Measurements from ENCODE around the gene PARN. TPM values are rescaled to one million over a fixed set of nuclear protein-coding genes. Genes with fewer than 3 reads are reported as not detected.

PARN gene
- total RNA-seq, 1 experiment from 2014 or later = 56.2 TPM

DNA sequence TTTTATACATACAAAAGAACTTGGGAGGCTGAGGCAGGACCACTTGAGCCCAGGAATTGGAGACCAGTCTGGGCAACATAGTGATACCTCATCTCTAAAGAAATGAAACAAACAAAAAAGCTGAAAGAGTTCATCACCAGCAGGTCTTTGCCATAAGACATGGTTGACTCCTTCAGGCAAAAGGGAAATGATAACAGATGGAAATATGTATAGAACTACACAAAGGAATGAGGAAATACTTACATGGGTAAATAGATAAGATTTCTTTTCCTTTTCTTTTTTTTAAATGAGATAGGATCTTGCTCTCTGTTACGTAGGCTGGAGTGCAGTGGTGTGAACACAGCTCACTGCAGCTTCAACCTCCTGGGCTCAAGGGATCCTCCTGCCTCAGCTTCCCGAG, 165.3 kb downstream of the PARN start:
- H3K4me1 Mint-ChIP-seq = peaks cover 10 to 12% of the 10 kb centered on the region in 2 experiments
- no peaks in the 10 kb centered on the region for H3K79me2 ChIP-seq (ENCODE audit: insufficient read depth, low read length)
- H4K91ac ChIP-seq (ENCODE audit: insufficient read length, low read depth, low read length) = no peak overlapping the region
- no peaks in the 10 kb centered on the region for H3K27me3 ChIP-seq (ENCODE audit: insufficient read depth, low read length)
- no peaks in the 10 kb centered on the region for H3K9me3 ChIP-seq (ENCODE audit: control insufficient read depth, low read depth, low read length)
- no peaks in the 10 kb centered on the region for H4K20me1 ChIP-seq (ENCODE audit: control insufficient read depth, insufficient read depth, insufficient read length)
- H4K5ac ChIP-seq (ENCODE audit: insufficient read length, low read depth, low read length) = no peak overlapping the region
- no peak overlapping the region for H2AFZ ChIP-seq (ENCODE audit: low read length)
- no CpG with 5 or more reads among the region's 2 CpGs for WGBS (ENCODE audit: extremely low coverage, insufficient read length, low lambda C conversion rate)
- no peak overlapping the region for H3K4me3 Mint-ChIP-seq
- no peak overlapping the region for H2BK12ac ChIP-seq (ENCODE audit: insufficient read length, low read depth, low read length)
- H3K4ac ChIP-seq (ENCODE audit: low read depth, low read length) = no peak overlapping the region
- TF ChIP-seq, protein P1, sequence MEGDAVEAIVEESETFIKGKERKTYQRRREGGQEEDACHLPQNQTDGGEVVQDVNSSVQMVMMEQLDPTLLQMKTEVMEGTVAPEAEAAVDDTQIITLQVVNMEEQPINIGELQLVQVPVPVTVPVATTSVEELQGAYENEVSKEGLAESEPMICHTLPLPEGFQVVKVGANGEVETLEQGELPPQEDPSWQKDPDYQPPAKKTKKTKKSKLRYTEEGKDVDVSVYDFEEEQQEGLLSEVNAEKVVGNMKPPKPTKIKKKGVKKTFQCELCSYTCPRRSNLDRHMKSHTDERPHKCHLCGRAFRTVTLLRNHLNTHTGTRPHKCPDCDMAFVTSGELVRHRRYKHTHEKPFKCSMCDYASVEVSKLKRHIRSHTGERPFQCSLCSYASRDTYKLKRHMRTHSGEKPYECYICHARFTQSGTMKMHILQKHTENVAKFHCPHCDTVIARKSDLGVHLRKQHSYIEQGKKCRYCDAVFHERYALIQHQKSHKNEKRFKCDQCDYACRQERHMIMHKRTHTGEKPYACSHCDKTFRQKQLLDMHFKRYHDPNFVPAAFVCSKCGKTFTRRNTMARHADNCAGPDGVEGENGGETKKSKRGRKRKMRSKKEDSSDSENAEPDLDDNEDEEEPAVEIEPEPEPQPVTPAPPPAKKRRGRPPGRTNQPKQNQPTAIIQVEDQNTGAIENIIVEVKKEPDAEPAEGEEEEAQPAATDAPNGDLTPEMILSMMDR (conservative IDR thresholded peaks at IDR 0.05) = no peak
- H2BK20ac ChIP-seq (ENCODE audit: low read depth, low read length, poor library complexity, severe bottlenecking) = no peak overlapping the region
- H3K4me1 ChIP-seq (ENCODE audit: insufficient read depth, low read length) = peaks cover 5% of the 10 kb centered on the region; the same call in 1 of the 2 replicates
- no peak overlapping the region for H2AK5ac ChIP-seq (ENCODE audit: insufficient read length, low read length)
- no peak overlapping the region for H2BK15ac ChIP-seq (ENCODE audit: low read depth, low read length)
- no peak overlapping the region for H3K9ac ChIP-seq (ENCODE audit: extremely low read depth, insufficient read length, low read length)
- peaks cover 8 to 9% of the 10 kb centered on the region in 2 experiments; a peak in 4 of 5 replicates for H3K9me3 Mint-ChIP-seq
- no peak overlapping the region for H3K14ac ChIP-seq (ENCODE audit: insufficient read depth, low read length)
- no peaks in the 10 kb centered on the region for H3K23me2 ChIP-seq (ENCODE audit: insufficient read length, low read depth, low read length, poor library complexity, severe bottlenecking)
- no peaks in the 10 kb centered on the region for H3K79me1 ChIP-seq (ENCODE audit: insufficient read depth, low read depth, low read length, poor library complexity, severe bottlenecking)
- H3K18ac ChIP-seq (ENCODE audit: insufficient read length, low read depth, low read length) = no peak overlapping the region
- H3K27ac ChIP-seq (ENCODE audit: insufficient read length, low read depth, low read length) = no peak overlapping the region
- no peak overlapping the region for H2BK5ac ChIP-seq (ENCODE audit: insufficient read length, low read length)
- no peak overlapping the region for H3K4me2 ChIP-seq (ENCODE audit: insufficient read depth, insufficient read length, low read length)
- no peak for DNase-seq
- H3K23ac ChIP-seq (ENCODE audit: insufficient read length, low read depth, low read length) = no peak overlapping the region
- peaks cover 13 to 23% (median 17%) of the 10 kb centered on the region in 3 experiments for H3K36me3 Mint-ChIP-seq (ENCODE audit: insufficient read depth in 1 of 3, low read depth in 3 of 3)
- no peak overlapping the region for H3T11ph ChIP-seq (ENCODE audit: low read length)
- H3K27me3 Mint-ChIP-seq (ENCODE audit: low read depth) = no peaks in the 10 kb centered on the region
- H2BK120ac ChIP-seq (ENCODE audit: low read depth, low read length, poor library complexity, severe bottlenecking) = no peak overlapping the region
- no peak overlapping the region for H4K8ac ChIP-seq (replicated peaks; ENCODE audit: insufficient read length, low read depth, low read length)
- no peak overlapping the region for H3K27ac Mint-ChIP-seq
- no peak overlapping the region for H3K56ac ChIP-seq (ENCODE audit: insufficient read length, low read depth, low read length)
